Endothelial cell of umbilical vein (primary cell): ENCODE results near the gene VWA1. TPM values are rescaled to one million over a fixed set of nuclear protein-coding genes. Genes with fewer than 3 reads are reported as not detected.
"Not testable (repeated sequence)": the region's sequence is repeated elsewhere in the genome, so short reads cannot be mapped to it uniquely, and the experiment has no call there.

Experiments used
- BruUV-seq: library from RNA; stranded (reverse); fragments of 400-500 nt; replicated peaks from 2 replicates; lab custom pipeline; 2021; lab: Mats Ljungman, UMichigan
- CTCF ChIA-PET: fragments of 300-600, 350-600 bp; sonication (Branson Sonifier 250); formaldehyde crosslinking; loops from one replicate; lab custom pipeline; 2021; ENCODE audit warnings: antibody characterized with exemption, inconsistent platforms; lab: Charles Lee
- POLR2A ChIA-PET: fragments of 300-600, 350-600 bp; sonication (Branson Sonifier 250); formaldehyde crosslinking; loops from one replicate; lab custom pipeline; 2021; ENCODE audit warnings: antibody characterized with exemption, inconsistent platforms; lab: Charles Lee
- DNase-seq: peaks from one replicate; pipeline ENCODE4 v3.0.0-alpha.2; 2011; ENCODE audit warnings: low read depth, low spot score
- FAIRE-seq: peaks from 2 replicates; lab custom pipeline; 2011; peaks lifted over from hg19 to GRCh38; lab: Jason Lieb, UNC
- H2AFZ ChIP-seq: 2 replicates; pipeline ENCODE4 v1.6.0; 2012; ENCODE audit warnings: low read depth, low read length, control low read depth, inconsistent platforms
- H3K27ac ChIP-seq: 2 replicates; pipeline ENCODE4 v1.5.1; 2011; ENCODE audit warnings: low read depth, mild to moderate bottlenecking, control low read depth, low read length, moderate library complexity; ENCODE audit not compliant: insufficient read depth
- H3K27me3 ChIP-seq, 2 experiments: 2 replicates each; pipeline versions ENCODE4 v1.6.0 to v1.6.1; 2011; ENCODE audit warnings: low read length in 2 of 2, mixed read lengths in 1 of 2; ENCODE audit not compliant: control insufficient read depth in 2 of 2, insufficient read depth in 2 of 2
- H3K36me3 ChIP-seq, 2 experiments: 2 replicates in 1 of 2; 3 replicates in 1 of 2; pipeline ENCODE4 v1.5.1; 2011; ENCODE audit warnings: low read length in 2 of 2, mild to moderate bottlenecking in 1 of 2, moderate library complexity in 1 of 2; ENCODE audit not compliant: control insufficient read depth in 2 of 2, insufficient read depth in 2 of 2; ENCODE audit errors: extremely low read depth in 1 of 2
- H3K4me1 ChIP-seq: 3 replicates; pipeline ENCODE4 v1.5.1; 2011; ENCODE audit warnings: mild to moderate bottlenecking, low read length; ENCODE audit not compliant: control insufficient read depth, insufficient read depth; ENCODE audit errors: extremely low read depth
- H3K4me2 ChIP-seq: 2 replicates; pipeline ENCODE4 v1.6.1; 2011; ENCODE audit warnings: low read length, control low read depth, mixed read lengths; ENCODE audit not compliant: insufficient read depth
- H3K4me3 ChIP-seq, 3 experiments: fragments of 200-600 bp in 1 of 3; sonication (generic), shearing (Covaris generic) in 1 of 3; replicated peaks in 1 of 3; 2 replicates each; pipeline ENCODE4 v1.5.1; 2011 to 2016; ENCODE audit warnings: control low read depth in 3 of 3, low read length in 3 of 3, mild to moderate bottlenecking in 2 of 3, inconsistent platforms in 1 of 3, low read depth in 1 of 3, moderate library complexity in 1 of 3; ENCODE audit not compliant: insufficient read depth in 1 of 3
- H3K79me2 ChIP-seq: 2 replicates; pipeline ENCODE4 v1.6.0; 2012; ENCODE audit warnings: low read length, inconsistent platforms; ENCODE audit not compliant: control insufficient read depth, insufficient read depth
- H3K9ac ChIP-seq: replicated peaks from 2 replicates; pipeline ENCODE3; 2011; ENCODE audit warnings: low read length, control low read depth; ENCODE audit not compliant: insufficient read depth; ENCODE audit errors: extremely low read depth
- H3K9me1 ChIP-seq: replicated peaks from 3 replicates; pipeline ENCODE4 v1.6.0; 2011; ENCODE audit warnings: mild to moderate bottlenecking, low read length; ENCODE audit not compliant: control insufficient read depth, insufficient read depth; ENCODE audit errors: extremely low read depth
- H3K9me3 ChIP-seq: replicated peaks from 2 replicates; pipeline ENCODE4 v1.5.1; 2012; ENCODE audit warnings: low read length, inconsistent platforms; ENCODE audit not compliant: control insufficient read depth, insufficient read depth
- H4K20me1 ChIP-seq: replicated peaks from 2 replicates; pipeline ENCODE3; 2011; ENCODE audit warnings: mild to moderate bottlenecking, low read length; ENCODE audit not compliant: control insufficient read depth, insufficient read depth; ENCODE audit errors: extremely low read depth
- EZH2 ChIP-seq: IDR thresholded peaks from 2 replicates; pipeline ENCODE4 v1.6.1; 2012; ENCODE audit warnings: borderline replicate concordance, low read depth, mild to moderate bottlenecking, moderate library complexity, low read length, inconsistent platforms; ENCODE audit not compliant: severe bottlenecking
- FOS ChIP-seq: IDR thresholded peaks from 2 replicates; pipeline ENCODE4 v1.6.1; 2011; ENCODE audit warnings: mild to moderate bottlenecking, low read length, moderate library complexity, borderline replicate concordance; ENCODE audit not compliant: insufficient read depth
- GATA2 ChIP-seq: IDR thresholded peaks from 2 replicates; pipeline ENCODE4 v1.7.0; 2011; ENCODE audit warnings: low read depth, mild to moderate bottlenecking, moderate library complexity, mixed read lengths, low read length; ENCODE audit not compliant: insufficient read length, insufficient read depth
- JUN ChIP-seq: IDR thresholded peaks from 2 replicates; pipeline ENCODE4 v1.6.1; 2011; ENCODE audit warnings: borderline replicate concordance, low read depth; ENCODE audit not compliant: insufficient read length, insufficient read depth
- MAX ChIP-seq: IDR thresholded peaks from 2 replicates; pipeline ENCODE4 v1.6.1; 2011; ENCODE audit not compliant: insufficient read depth, insufficient read length
- MYC ChIP-seq: IDR thresholded peaks from one replicate; pipeline ENCODE4 v1.6.1; 2011; ENCODE audit warnings: mild to moderate bottlenecking, low read depth, low read length
- POLR2A ChIP-seq: IDR thresholded peaks from 2 replicates; pipeline ENCODE4 v1.6.1; 2012; ENCODE audit warnings: low read depth, mild to moderate bottlenecking, control low read depth, low read length
- POLR2AphosphoS5 ChIP-seq: IDR thresholded peaks from 2 replicates; pipeline ENCODE4 v1.6.1; 2012; ENCODE audit warnings: low read depth, mild to moderate bottlenecking, control low read depth, low read length, moderate library complexity; ENCODE audit not compliant: insufficient read depth
- dilution Hi-C: fragments of 300-500 bp; cut with MboI; formaldehyde crosslinking; loops from one replicate; pipeline ENCODE4 v1.15.0; 2019; ENCODE audit warnings: low sequenced_read_pairs; ENCODE audit not compliant: extremely low pct_ligation_motif_present
- intact Hi-C: fragments of 100-400 bp; cut with micrococcal nuclease; formaldehyde crosslinking; loops from one replicate; pipeline ENCODE4 v1.10.0; 2022
- polyA plus RNA-seq, 4 experiments: library from polyadenylated mRNA; depleted of rRNA in 3 of 4; stranded (reverse) in 3 of 4; unstranded in 1 of 4; fragments of >200 nt; gene quantifications; 2 replicates each; pipeline versions ENCODE4 v1.2.1 to v1.2.3, GENCODE V29; 2011 to 2012; ENCODE audit warnings: missing spikeins in 1 of 4
- total RNA-seq: library from RNA; stranded (reverse); gene quantifications from 2 replicates; pipeline ENCODE4 v1.2.3, GENCODE V29; 2021

Gene VWA1
- total and polyA plus RNA-seq, 2 donors (not counting 3 experiments of a cell fraction or from before 2014, with no cell fraction given), result 2.0 to 6.1 TPM

GRCh38 chr1:1455366-1455884 is 19.9 kb downstream of the VWA1 start:
- intact Hi-C loops, result no loop called here
- dilution Hi-C loops, result no loop called here
- DNase-seq (no peak), FAIRE-seq (no peak)
- H3K9me3 ChIP-seq, result no peaks in the 10 kb centered on the region
- H4K20me1 ChIP-seq, result no peaks in the 10 kb centered on the region
- H3K27me3 ChIP-seq, result no peaks in the 10 kb centered on the region
- no peaks in the 10 kb centered on the region for H3K9me1 ChIP-seq
- H3K27ac ChIP-seq, result no peak overlapping the region
- no peaks in the 10 kb centered on the region for H3K79me2 ChIP-seq
- H3K36me3 ChIP-seq, result no peaks in the 10 kb centered on the region
- no peak overlapping the region for H3K4me3 ChIP-seq
- no peak overlapping the region for H3K4me2 ChIP-seq
- CTCF ChIA-PET, result no interaction called here
- TF ChIP-seq EZH2, result no peak
- no peak for TF ChIP-seq MYC
- TF ChIP-seq MAX, result no peak
- no peak for TF ChIP-seq FOS
- TF ChIP-seq POLR2AphosphoS5, result no peak
- TF ChIP-seq GATA2, result no peak
- TF ChIP-seq JUN, result no peak
- TF ChIP-seq POLR2A, result no peak
- POLR2A ChIA-PET, result no interaction called here
- no peak overlapping the region for H2AFZ ChIP-seq
- BruUV-seq, result no TSS peak
- H3K9ac ChIP-seq, result no peak overlapping the region
- no peaks in the 10 kb centered on the region for H3K4me1 ChIP-seq

- H3K36me3 ChIP-seq, H3K79me2 ChIP-seq, H4K20me1 ChIP-seq, H3K4me3 ChIP-seq, FAIRE-seq, H3K9ac ChIP-seq, dilution Hi-C loops, POLR2A ChIA-PET, H3K9me3 ChIP-seq, DNase-seq, H3K27ac ChIP-seq, H2AFZ ChIP-seq, H3K4me2 ChIP-seq, CTCF ChIA-PET, H3K27me3 ChIP-seq, H3K9me1 ChIP-seq, BruUV-seq, intact Hi-C loops, H3K4me1 ChIP-seq: not testable (repeated sequence)
Measured at GRCh38 chr1:1455934-1456333, 20.4 kb downstream of the VWA1 start.

GRCh38 chr1:1456683-1457255 is 21.3 kb downstream of the VWA1 start:
- FAIRE-seq, result not testable (repeated sequence)

More at GRCh38 chr1:1456683-1457255, 21.3 kb downstream of the VWA1 start:
- H4K20me1 ChIP-seq, H2AFZ ChIP-seq, intact Hi-C loops, H3K9me3 ChIP-seq, H3K79me2 ChIP-seq, H3K9ac ChIP-seq, H3K36me3 ChIP-seq, H3K4me1 ChIP-seq, POLR2A ChIA-PET, H3K4me2 ChIP-seq, DNase-seq, CTCF ChIA-PET, H3K4me3 ChIP-seq, BruUV-seq, H3K27ac ChIP-seq, H3K27me3 ChIP-seq, H3K9me1 ChIP-seq, dilution Hi-C loops: not testable (repeated sequence)
